ENCODE data around the gene DNM3.

Gene DNM3

GRCh38 chr1:172456344-172456769, 615.1 kb downstream of the DNM3 start:
- no peak for DNase-seq (ENCODE audit: low spot score)

- DNase-seq (ENCODE audit: low spot score) = no peak
These were observed 616.3 kb downstream of the DNM3 start for GRCh38 chr1:172457479-172458130.

GRCh38 chr1:172460177-172460576, 618.9 kb downstream of the DNM3 start:
- no peak for DNase-seq (ENCODE audit: low spot score)

GRCh38 chr1:172460887-172461315, 619.6 kb downstream of the DNM3 start:
- DNase-seq (ENCODE audit: low spot score) = no peak
